GM04504 (cell line): ENCODE data around the gene SP3.

Experiments
- DNase-seq: peaks from one replicate; pipeline ENCODE4 v3.0.0-alpha.2; 2012; ENCODE audit warnings: low read depth

SP3 gene

GRCh38 chr2:173966274-173967098, 1.3 kb upstream of the SP3 start:
- DNase-seq = no peak

- DNase-seq = peak; percentile 64
Observed at GRCh38 chr2:173964565-173965371, 405 bp downstream of the SP3 start.

GRCh38 chr2:173963817-173964564, 1.2 kb downstream of the SP3 start:
- DNase-seq = peak; percentile 65

GRCh38 chr2:173963323-173963816, 1.8 kb downstream of the SP3 start:
- peak; percentile 50 for DNase-seq

- DNase-seq = no peak
Observed at GRCh38 chr2:173962583-173963110, 2.5 kb downstream of the SP3 start.

- DNase-seq = no peak
Observed at GRCh38 chr2:173962031-173962430, 3.1 kb downstream of the SP3 start.

GRCh38 chr2:173961346-173961705, 3.8 kb downstream of the SP3 start:
- no peak for DNase-seq

- no peak for DNase-seq
Observed at GRCh38 chr2:173959909-173960308, 5.3 kb downstream of the SP3 start.

- no peak for DNase-seq
Observed at GRCh38 chr2:173959358-173959884, 5.8 kb downstream of the SP3 start.

- DNase-seq = no peak
Observed at GRCh38 chr2:173958198-173958846, 6.9 kb downstream of the SP3 start.

- DNase-seq = no peak
Observed at GRCh38 chr2:173957517-173957916, 7.7 kb downstream of the SP3 start.

- no peak for DNase-seq
Observed at GRCh38 chr2:173956454-173956853, 8.7 kb downstream of the SP3 start.

GRCh38 chr2:173955867-173956266, 9.3 kb downstream of the SP3 start:
- DNase-seq = no peak

GRCh38 chr2:173955004-173955403, 10.2 kb downstream of the SP3 start:
- no peak for DNase-seq

- no peak for DNase-seq
Observed at GRCh38 chr2:173953047-173953424, 12.1 kb downstream of the SP3 start.

GRCh38 chr2:173952267-173953046, 12.7 kb downstream of the SP3 start:
- DNase-seq = no peak

- no peak for DNase-seq
Observed at GRCh38 chr2:173948842-173949241, 16.3 kb downstream of the SP3 start.

GRCh38 chr2:173948198-173948597, 17.0 kb downstream of the SP3 start:
- DNase-seq = no peak

- DNase-seq = no peak
Observed at GRCh38 chr2:173947131-173947530, 18.0 kb downstream of the SP3 start.

- DNase-seq = no peak
Observed at GRCh38 chr2:173943738-173944137, 21.4 kb downstream of the SP3 start.
